H1 (cell line): Measurements from ENCODE around the gene ZNF576. TPM values are rescaled to one million over a fixed set of nuclear protein-coding genes. Genes with fewer than 3 reads are reported as not detected.
A peak's percentile ranks its signal among the peaks of the same experiment; 100 is the strongest.

ENCODE experiments used
- ASH2L ChIP-seq: fragments of 200-600, 300-600 bp; sonication (generic); IDR thresholded peaks from one replicate; pipeline ENCODE4 v1.7.1; 2017; ENCODE audit warnings: low read length
- ATF3 ChIP-seq: IDR thresholded peaks from 2 replicates; pipeline ENCODE4 v1.6.1; 2011; ENCODE audit warnings: low read depth, mild to moderate bottlenecking, low read length; ENCODE audit not compliant: insufficient read depth
- BACH1 ChIP-seq: IDR thresholded peaks from 2 replicates; pipeline ENCODE4 v1.6.1; 2012; ENCODE audit warnings: low read length, improper control_type of control experiment
- CREB1 ChIP-seq: IDR thresholded peaks from 2 replicates; pipeline ENCODE4 v1.6.1; 2012; ENCODE audit warnings: inconsistent platforms
- E2F6 ChIP-seq: IDR thresholded peaks from 2 replicates; pipeline ENCODE4 v1.6.1; 2012; ENCODE audit warnings: inconsistent platforms
- EGR1 ChIP-seq: IDR thresholded peaks from 2 replicates; pipeline ENCODE4 v1.6.1; 2011; ENCODE audit warnings: low read depth, low read length, borderline replicate concordance
- NANOG ChIP-seq: IDR thresholded peaks from 2 replicates; pipeline ENCODE4 v1.6.1; 2011; ENCODE audit warnings: low read length, low read depth, mild to moderate bottlenecking, inconsistent platforms; ENCODE audit not compliant: insufficient read depth, poor library complexity, severe bottlenecking
- POLR2AphosphoS5 ChIP-seq: IDR thresholded peaks from 2 replicates; pipeline ENCODE4 v1.6.1; 2011; ENCODE audit warnings: low read depth, low read length
- RAD21 ChIP-seq, 2 experiments: IDR thresholded peaks in 1 of 2; conservative IDR thresholded peaks in 1 of 2; 2 replicates each; pipeline ENCODE4 v1.6.1; 2011; ENCODE audit warnings: low read depth in 2 of 2, low read length in 2 of 2, improper control_type of control experiment in 1 of 2, inconsistent platforms in 1 of 2, mild to moderate bottlenecking in 1 of 2, moderate library complexity in 1 of 2
- RBBP5 ChIP-seq: IDR thresholded peaks from 2 replicates; pipeline ENCODE4 v1.7.1; 2012; ENCODE audit warnings: low read depth, mild to moderate bottlenecking, inconsistent platforms, low read length, moderate library complexity, borderline replicate concordance
- SAP30 ChIP-seq: fragments of 300-600 bp; sonication (generic); IDR thresholded peaks from 2 replicates; pipeline ENCODE4 v1.7.1; 2012; ENCODE audit warnings: low read length, moderate library complexity, mild to moderate bottlenecking, inconsistent platforms; ENCODE audit not compliant: insufficient read depth, insufficient replicate concordance
- SIN3A ChIP-seq, 2 experiments: IDR thresholded peaks in 1 of 2; conservative IDR thresholded peaks in 1 of 2; 2 replicates each; pipeline ENCODE4 v1.6.1; 2011 to 2012; ENCODE audit warnings: low read length in 2 of 2, improper control_type of control experiment in 1 of 2, low read depth in 1 of 2, mild to moderate bottlenecking in 1 of 2
- TAF1 ChIP-seq: IDR thresholded peaks from 2 replicates; pipeline ENCODE4 v1.6.1; 2011; ENCODE audit warnings: mild to moderate bottlenecking, low read depth, low read length
- TBP ChIP-seq: IDR thresholded peaks from 2 replicates; pipeline ENCODE4 v1.6.1; 2011; ENCODE audit warnings: low read depth, low read length, improper control_type of control experiment
- polyA plus RNA-seq, 7 experiments: library from polyadenylated mRNA; depleted of rRNA in 3 of 7; stranded (reverse) in 5 of 7; unstranded in 2 of 7; fragments of >200 nt in 5 of 7; fragments of 200-250 nt in 2 of 7; gene quantifications; 1 replicate in 5 of 7; 2 replicates in 1 of 7; 4 replicates in 1 of 7; pipeline versions ENCODE4 v1.2.1 to v1.2.3, GENCODE V29; 2011 to 2013; ENCODE audit warnings: missing spikeins in 2 of 7, mixed read lengths in 2 of 7
- total RNA-seq: library from RNA; stranded (reverse); fragmentation: NEBNext Ultra II Directional; extraction: Animal tissue kit (Norgen Biotek cat#: 25700); gene quantifications from 2 replicates; pipeline ENCODE4 v1.2.1, GENCODE V29; 2021
- TF ChIP-seq, protein P1 (sequence below), 3 experiments: IDR thresholded peaks; 1 replicate in 2 of 3; 2 replicates in 1 of 3; pipeline versions ENCODE4 v1.5.1 to v1.6.1; 2011; ENCODE audit warnings: low read length in 3 of 3, mild to moderate bottlenecking in 3 of 3, inconsistent platforms in 2 of 3, low read depth in 1 of 3, moderate library complexity in 1 of 3; ENCODE audit not compliant: insufficient read depth in 1 of 3; ENCODE audit errors: control extremely low read depth in 1 of 3
- TF ChIP-seq, protein P2 (sequence below): IDR thresholded peaks from 2 replicates; pipeline ENCODE4 v1.6.1; 2011; ENCODE audit warnings: low read length, improper control_type of control experiment

Gene ZNF576
- total and polyA plus RNA-seq, 2 of the 8 experiments (the other 6 are each of a cell fraction or from before 2014, with no cell fraction given): 13.6 to 32.4 TPM

DNA sequence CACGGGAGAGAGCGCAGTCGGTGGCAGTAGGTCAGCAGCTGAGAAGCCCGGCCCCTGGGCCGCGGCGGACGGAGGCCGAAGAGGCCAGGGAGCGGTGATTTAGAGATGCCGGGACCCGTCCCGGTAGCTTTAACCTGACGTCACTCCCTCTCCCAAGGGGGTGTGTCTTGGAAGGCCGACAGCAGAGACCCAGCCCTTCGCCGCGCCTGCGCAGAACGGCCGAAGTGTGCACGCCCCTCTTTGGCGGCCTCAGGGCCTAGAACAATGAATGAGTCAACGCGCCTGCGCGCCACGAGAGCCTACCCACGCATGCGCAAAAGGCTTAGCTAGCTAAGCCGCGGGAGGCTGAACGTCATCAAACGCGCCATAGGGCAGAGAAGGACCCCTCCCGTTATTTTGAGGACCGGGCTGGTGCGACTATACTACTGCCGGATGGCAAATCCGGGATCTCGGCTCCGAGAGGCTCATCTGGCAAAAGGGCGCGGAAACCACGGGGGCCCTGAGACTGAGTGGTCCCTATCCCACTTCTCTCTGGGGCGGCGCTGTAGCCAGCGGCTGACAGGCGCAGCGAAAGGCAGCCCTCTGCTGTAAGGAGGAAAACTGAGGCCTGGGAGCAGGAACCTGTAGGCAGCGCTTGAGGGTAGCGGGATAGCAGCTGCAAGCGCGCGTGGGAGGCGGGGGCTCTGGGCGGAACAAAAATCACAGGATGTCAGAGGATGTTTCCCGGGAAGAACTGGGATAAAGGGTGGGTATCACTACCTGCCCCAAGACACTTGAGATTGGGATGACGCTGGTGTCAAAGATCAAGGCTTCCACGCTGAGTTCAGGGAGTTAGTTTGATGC, at the start of gene ZNF576, which contains the start of gene IRGQ (continued):
- TF ChIP-seq BACH1: 0 out of 2 replicates have a peak, but pooled peaks have one; percentile 12
- TF ChIP-seq RBBP5: peak; percentile 68; the same call in 1 of the 2 replicates
- no peak; the same call in 1 of the 2 replicates for TF ChIP-seq E2F6
- TF ChIP-seq TBP: peak; percentile 29
- peak; percentile 14; the same call in 1 of the 2 replicates for TF ChIP-seq EGR1
- TF ChIP-seq, protein P1, sequence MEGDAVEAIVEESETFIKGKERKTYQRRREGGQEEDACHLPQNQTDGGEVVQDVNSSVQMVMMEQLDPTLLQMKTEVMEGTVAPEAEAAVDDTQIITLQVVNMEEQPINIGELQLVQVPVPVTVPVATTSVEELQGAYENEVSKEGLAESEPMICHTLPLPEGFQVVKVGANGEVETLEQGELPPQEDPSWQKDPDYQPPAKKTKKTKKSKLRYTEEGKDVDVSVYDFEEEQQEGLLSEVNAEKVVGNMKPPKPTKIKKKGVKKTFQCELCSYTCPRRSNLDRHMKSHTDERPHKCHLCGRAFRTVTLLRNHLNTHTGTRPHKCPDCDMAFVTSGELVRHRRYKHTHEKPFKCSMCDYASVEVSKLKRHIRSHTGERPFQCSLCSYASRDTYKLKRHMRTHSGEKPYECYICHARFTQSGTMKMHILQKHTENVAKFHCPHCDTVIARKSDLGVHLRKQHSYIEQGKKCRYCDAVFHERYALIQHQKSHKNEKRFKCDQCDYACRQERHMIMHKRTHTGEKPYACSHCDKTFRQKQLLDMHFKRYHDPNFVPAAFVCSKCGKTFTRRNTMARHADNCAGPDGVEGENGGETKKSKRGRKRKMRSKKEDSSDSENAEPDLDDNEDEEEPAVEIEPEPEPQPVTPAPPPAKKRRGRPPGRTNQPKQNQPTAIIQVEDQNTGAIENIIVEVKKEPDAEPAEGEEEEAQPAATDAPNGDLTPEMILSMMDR (IDR thresholded peaks at IDR 0.05; ENCODE audit: control extremely low read depth in 1 of 3, insufficient read depth in 1 of 3, low read depth in 1 of 3, low read length in 3 of 3): peak in 2 of 3 experiments; percentile 3 to 7; a peak in 1 of 4 replicates
- peak; percentile 79 for TF ChIP-seq ATF3
- TF ChIP-seq SIN3A (conservative IDR thresholded peaks at IDR 0.05 in 1 of 2, IDR thresholded peaks at IDR 0.05 in 1 of 2; ENCODE audit: low read depth in 1 of 2, low read length in 2 of 2): peak; percentile 25 to 67; a peak in 2 of 4 replicates
- TF ChIP-seq NANOG: peak; percentile 44
- peak; percentile 73 for TF ChIP-seq SAP30
- peak; percentile 71 for TF ChIP-seq POLR2AphosphoS5
- peak; percentile 4 to 32; a peak in 2 of 4 replicates for TF ChIP-seq RAD21 (IDR thresholded peaks at IDR 0.05 in 1 of 2, conservative IDR thresholded peaks at IDR 0.05 in 1 of 2; ENCODE audit: low read depth in 2 of 2, low read length in 2 of 2)
- peak; percentile 79 for TF ChIP-seq TAF1
- peak; percentile 99 for TF ChIP-seq CREB1
- peak; percentile 65 for TF ChIP-seq ASH2L
- TF ChIP-seq, protein P2, sequence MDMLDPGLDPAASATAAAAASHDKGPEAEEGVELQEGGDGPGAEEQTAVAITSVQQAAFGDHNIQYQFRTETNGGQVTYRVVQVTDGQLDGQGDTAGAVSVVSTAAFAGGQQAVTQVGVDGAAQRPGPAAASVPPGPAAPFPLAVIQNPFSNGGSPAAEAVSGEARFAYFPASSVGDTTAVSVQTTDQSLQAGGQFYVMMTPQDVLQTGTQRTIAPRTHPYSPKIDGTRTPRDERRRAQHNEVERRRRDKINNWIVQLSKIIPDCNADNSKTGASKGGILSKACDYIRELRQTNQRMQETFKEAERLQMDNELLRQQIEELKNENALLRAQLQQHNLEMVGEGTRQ: no peak
